AG04449 (cell line): ENCODE results near the gene PLD1.

Source experiments
- CTCF ChIA-PET: fragments of 350-600 bp; formaldehyde crosslinking; extraction: SDS; loops from one replicate; lab custom pipeline; 2021; ENCODE audit warnings: antibody characterized with exemption; lab: Yijun Ruan, JAX
- POLR2A ChIA-PET: fragments of 400-600, 350-600 bp; formaldehyde crosslinking; extraction: SDS; loops from one replicate; lab custom pipeline; 2020; ENCODE audit warnings: antibody characterized with exemption, inconsistent platforms; lab: Yijun Ruan, JAX
- DNase-seq: peaks from one replicate; pipeline ENCODE4 v3.0.0-alpha.2; 2010; ENCODE audit warnings: low read depth, low spot score
- H3K4me3 ChIP-seq: 2 replicates; pipeline ENCODE4 v1.5.1; 2011; ENCODE audit warnings: low read depth, mild to moderate bottlenecking, control low read depth, low read length
- CTCF ChIP-seq: IDR thresholded peaks from one replicate; pipeline ENCODE4 v1.5.1; 2011; ENCODE audit warnings: mild to moderate bottlenecking, moderate library complexity, low read length, control low read depth, inconsistent platforms; ENCODE audit not compliant: insufficient read depth; ENCODE audit errors: missing control alignments

The PLD1 gene

GRCh38 chr3:171592786-171593185 is 217.5 kb downstream of the PLD1 start:
- CTCF ChIA-PET: no interaction called here
- POLR2A ChIA-PET: no interaction called here
- TF ChIP-seq CTCF: no peak

GRCh38 chr3:171591070-171591469 is 219.2 kb downstream of the PLD1 start:
- H3K4me3 ChIP-seq: no peak overlapping the region
- ChIA-PET POLR2A (no interaction called here), CTCF (no interaction called here)
- no peak for TF ChIP-seq CTCF
- no peak for DNase-seq

More at GRCh38 chr3:171592786-171593185, 217.5 kb downstream of the PLD1 start:
- DNase-seq: no peak
- no peak overlapping the region for H3K4me3 ChIP-seq

- H3K4me3 ChIP-seq: no peak overlapping the region
- ChIA-PET CTCF (interaction anchor here (1.3 kb wide), 1 partner anchor 19 kb away, joined by 4 read pairs; no protein-coding TSS in a partner anchor), POLR2A (no interaction called here)
- DNase-seq: no peak
- no peak for TF ChIP-seq CTCF
Measured at GRCh38 chr3:171586274-171586673, 224.0 kb downstream of the PLD1 start.

- CTCF ChIA-PET: no interaction called here
Measured at GRCh38 chr3:171585039-171585438, 225.2 kb downstream of the PLD1 start.

GRCh38 chr3:171584100-171584499 is 226.2 kb downstream of the PLD1 start:
- CTCF ChIA-PET: interaction anchor here (1.0 kb wide), 1 partner anchor 9 kb away, joined by 3 read pairs; no protein-coding TSS in a partner anchor
- no peak overlapping the region for H3K4me3 ChIP-seq
- TF ChIP-seq CTCF: no peak
- no peak for DNase-seq
- POLR2A ChIA-PET: no interaction called here

More at GRCh38 chr3:171585039-171585438, 225.2 kb downstream of the PLD1 start:
- POLR2A ChIA-PET: no interaction called here
- DNase-seq: no peak
- H3K4me3 ChIP-seq: no peak overlapping the region
- TF ChIP-seq CTCF: no peak

GRCh38 chr3:171574556-171575240 is 235.6 kb downstream of the PLD1 start:
- TF ChIP-seq CTCF: no peak
- H3K4me3 ChIP-seq: no peak overlapping the region
- ChIA-PET CTCF (interaction anchor here (0.8 to 2.9 kb wide), 6 partner anchors 9 to 613 kb away, joined by 3 to 20 read pairs (median 4); no protein-coding TSS in a partner anchor), POLR2A (no interaction called here)
- DNase-seq: no peak
